B cell (primary cell): Measurements from ENCODE around the gene MAP3K6. TPM values are rescaled to one million over a fixed set of nuclear protein-coding genes. Genes with fewer than 3 reads are reported as not detected.

Experiments used
- ATAC-seq: fragments of 200-7000 bp; cut with Tn5 transposase; one replicate; pipeline ENCODE4 v1.10.0; 2021; ENCODE audit warnings: low read depth, mild to moderate bottlenecking, moderate number of reproducible peaks, moderate library complexity
- CTCF ChIA-PET: fragments of 350-600 bp; sonication (Branson Sonifier 250); formaldehyde crosslinking; loops from one replicate; lab custom pipeline; 2021; ENCODE audit warnings: antibody characterized with exemption, inconsistent platforms; lab: Charles Lee
- POLR2A ChIA-PET: fragments of 350-600 bp; sonication (Branson Sonifier 250); formaldehyde crosslinking; loops from one replicate; lab custom pipeline; 2021; ENCODE audit warnings: antibody characterized with exemption; lab: Charles Lee
- DNase-seq: peaks from one replicate; pipeline ENCODE4 v3.0.0; 2013
- H2AFZ ChIP-seq: 2 replicates; pipeline ENCODE4 v1.6.1; 2012; ENCODE audit warnings: mild to moderate bottlenecking, low read depth, low read length; ENCODE audit not compliant: insufficient read depth, poor library complexity, severe bottlenecking
- H3K27ac ChIP-seq, 2 donors: 1 replicate in 1 of 2; 2 replicates in 1 of 2; pipeline ENCODE4 v1.5.1; 2012 to 2013; ENCODE audit warnings: low read length in 2 of 2, mild to moderate bottlenecking in 2 of 2, moderate library complexity in 1 of 2
- H3K27me3 ChIP-seq, 4 experiments: fragments of 200-600 bp in 1 of 4; sonication (generic) in 1 of 4; replicated peaks in 1 of 4; 1 replicate in 2 of 4; 2 replicates in 2 of 4; pipeline versions ENCODE4 v1.6.1 to v1.7.0; 2013 to 2016; ENCODE audit warnings: low read length in 3 of 4, mild to moderate bottlenecking in 2 of 4, mixed read lengths in 1 of 4, moderate library complexity in 1 of 4; ENCODE audit not compliant: insufficient read depth in 4 of 4, control insufficient read depth in 3 of 4; ENCODE audit errors: control extremely low read depth in 1 of 4
- H3K36me3 ChIP-seq, 2 experiments: replicated peaks in 1 of 2; 1 replicate in 1 of 2; 2 replicates in 1 of 2; pipeline versions ENCODE4 v1.6.1 to v1.7.1; 2013; ENCODE audit warnings: low read length in 1 of 2; ENCODE audit not compliant: insufficient read depth in 2 of 2, control insufficient read depth in 1 of 2; ENCODE audit errors: control extremely low read depth in 1 of 2, extremely low read depth in 1 of 2
- H3K4me1 ChIP-seq, 2 donors: fragments of 200-600 bp in 1 of 2; sonication (generic) in 1 of 2; 1 replicate in 1 of 2; 2 replicates in 1 of 2; pipeline versions ENCODE4 v1.5.1 to v1.6.1; 2013 to 2017; ENCODE audit warnings: low read length in 2 of 2; ENCODE audit not compliant: control insufficient read depth in 2 of 2, insufficient read depth in 2 of 2
- H3K4me2 ChIP-seq: replicated peaks from 2 replicates; pipeline ENCODE3; 2012; ENCODE audit warnings: mild to moderate bottlenecking, low read depth, low read length; ENCODE audit not compliant: poor library complexity, severe bottlenecking
- H3K4me3 ChIP-seq, 5 experiments: fragments of 200-600 bp in 1 of 5; sonication (generic) in 1 of 5; 1 replicate in 3 of 5; 2 replicates in 2 of 5; pipeline versions ENCODE4 v1.5.1 to v1.7.0; 2011 to 2016; ENCODE audit warnings: low read length in 4 of 5, mild to moderate bottlenecking in 4 of 5, low read depth in 2 of 5, control low read depth in 1 of 5, moderate library complexity in 1 of 5; ENCODE audit not compliant: insufficient read depth in 1 of 5; ENCODE audit errors: control extremely low read depth in 1 of 5, extremely low read depth in 1 of 5
- H3K79me2 ChIP-seq: fragments of 200-600 bp; sonication (generic); one replicate; pipeline ENCODE4 v1.6.0; 2016; ENCODE audit warnings: low read length; ENCODE audit not compliant: control insufficient read depth, insufficient read depth
- H3K9ac ChIP-seq: fragments of 200-600 bp; sonication (generic); 2 replicates; pipeline ENCODE4 v1.6.1; 2017; ENCODE audit warnings: mild to moderate bottlenecking, low read length, moderate library complexity
- H3K9me3 ChIP-seq, 3 donors: one replicate each; pipeline versions ENCODE4 v1.6.1 to v1.7.1; 2013; ENCODE audit warnings: low read length in 2 of 3; ENCODE audit not compliant: control insufficient read depth in 2 of 3, insufficient read depth in 1 of 3; ENCODE audit errors: control extremely low read depth in 1 of 3
- H4K20me1 ChIP-seq: 2 replicates; pipeline ENCODE4 v1.6.0; 2012; ENCODE audit warnings: mild to moderate bottlenecking, low read length; ENCODE audit not compliant: insufficient read depth, control insufficient read depth, poor library complexity, severe bottlenecking
- H3K27ac Mint-ChIP-seq: one replicate; pipeline ENCODE4 v1.8.0; 2021; ENCODE audit warnings: mixed read lengths
- H3K27me3 Mint-ChIP-seq: one replicate; pipeline ENCODE4 v1.8.0; 2021; ENCODE audit warnings: mixed read lengths
- H3K4me1 Mint-ChIP-seq: one replicate; pipeline ENCODE4 v1.8.0; 2021; ENCODE audit warnings: mixed read lengths
- H3K4me3 Mint-ChIP-seq: one replicate; pipeline ENCODE4 v1.8.0; 2021; ENCODE audit warnings: mixed read lengths
- H3K9me3 Mint-ChIP-seq: one replicate; pipeline ENCODE4 v1.8.0; 2022; ENCODE audit warnings: mixed read lengths; ENCODE audit not compliant: insufficient read depth
- CTCF ChIP-seq: fragments of 200-600 bp; IDR thresholded peaks from one replicate; pipeline ENCODE4 v1.8.0; 2022; ENCODE audit warnings: antibody characterized with exemption, mild to moderate bottlenecking
- EZH2 ChIP-seq: IDR thresholded peaks from 2 replicates; pipeline ENCODE4 v1.6.1; 2012; ENCODE audit warnings: borderline replicate concordance, low read depth, mild to moderate bottlenecking, moderate library complexity, low read length; ENCODE audit not compliant: insufficient read depth, poor library complexity, severe bottlenecking
- WGBS: methylation state at CpG from one replicate; pipeline ENCODE4 v1.1.5; 2013; ENCODE audit warnings: missing lambda C conversion rate; ENCODE audit not compliant: insufficient coverage; 5-methylcytosine and 5-hydroxymethylcytosine counted together
- intact Hi-C: fragments of 100-400 bp; cut with micrococcal nuclease; formaldehyde crosslinking; loops from one replicate; pipeline ENCODE4 v1.10.0; 2022
- polyA plus RNA-seq: library from polyadenylated mRNA; depleted of rRNA; stranded (reverse); fragments of >200 nt; gene quantifications from 2 replicates; pipeline ENCODE4 v1.2.3, GENCODE V29; 2012
- total RNA-seq, 2 donors: library from RNA; stranded (reverse); fragments of 120-200 nt in 1 of 2; gene quantifications; 1 replicate in 1 of 2; 2 replicates in 1 of 2; pipeline versions ENCODE4 v1.2.3 to v1.2.4, GENCODE V29; 2013 to 2022

The MAP3K6 gene
- total and polyA plus RNA-seq, 2 donors (not counting 1 experiment from before 2014, with no cell fraction given): 9.4 to 11.0 TPM

GRCh38 chr1:27405074-27405473 lies 38.3 kb upstream of the MAP3K6 start:
- 91% methylated on average over 9 of the region's 13 CpGs for WGBS
- ATAC-seq (no peak), DNase-seq (no peak)
- peaks cover 5% of the 10 kb centered on the region for H4K20me1 ChIP-seq
- peaks cover 4% of the 10 kb centered on the region for H3K79me2 ChIP-seq
- peak overlapping the region; percentile 6 to 79 for H3K27ac ChIP-seq
- POLR2A ChIA-PET: no interaction called here
- CTCF ChIA-PET: interaction anchor here (0.6 to 5.6 kb wide), 7 partner anchors 10 to 200 kb away, joined by 3 to 114 read pairs (median 4); partner anchors contain the start of gene AHDC1
- no peaks in the 10 kb centered on the region for H3K9me3 ChIP-seq
- H3K27me3 ChIP-seq: no peaks in the 10 kb centered on the region
- no peak overlapping the region for H3K4me3 ChIP-seq
- Mint-ChIP-seq H3K27me3 (no peaks in the 10 kb centered on the region), H3K4me3 (no peak overlapping the region), H3K9me3 (no peaks in the 10 kb centered on the region), H3K27ac (peak overlapping the region; percentile 32), H3K4me1 (peaks cover 63% of the 10 kb centered on the region)
- H3K36me3 ChIP-seq: peaks cover 6 to 32% of the 10 kb centered on the region in 2 experiments
- peaks cover 47 to 67% of the 10 kb centered on the region in 2 donors for H3K4me1 ChIP-seq
- H3K4me2 ChIP-seq: no peak overlapping the region
- H2AFZ ChIP-seq: no peak overlapping the region
- no peak overlapping the region for H3K9ac ChIP-seq
- intact Hi-C loops: no loop called here
- TF ChIP-seq EZH2: no peak
- TF ChIP-seq CTCF: no peak

GRCh38 chr1:27403931-27404330 lies 37.2 kb upstream of the MAP3K6 start:
- POLR2A ChIA-PET: interaction anchor here (0.8 to 1.4 kb wide), 5 partner anchors 84 to 322 kb away, joined by 3 to 6 read pairs (median 3); partner anchors contain the start of gene FAM76A

More at GRCh38 chr1:27403931-27404330, 37.2 kb upstream of the MAP3K6 start:
- peak overlapping the region; percentile 72 for H3K4me3 Mint-ChIP-seq
- Histone ChIP-seq H3K36me3 (peaks cover 6 to 23% of the 10 kb centered on the region in 2 experiments), H4K20me1 (no peaks in the 10 kb centered on the region), H3K9ac (peak overlapping the region; percentile 44), H3K27me3 (no peaks in the 10 kb centered on the region), H3K4me2 (peak overlapping the region; percentile 78), H3K4me3 (peak overlapping the region in 1 of 5 experiments; percentile 45), H3K27ac (peak overlapping the region; percentile 49 to 79), H3K9me3 (no peaks in the 10 kb centered on the region), H2AFZ (peak overlapping the region; percentile 64), H3K79me2 (no peaks in the 10 kb centered on the region), H3K4me1 (peaks cover 47 to 67% of the 10 kb centered on the region in 2 donors)
- H3K27ac Mint-ChIP-seq: peak overlapping the region; percentile 89
- intact Hi-C loops: loop anchor here (1.0 to 2.0 kb wide), 4 partner anchors 33 to 259 kb away; no protein-coding TSS in a partner anchor
- CTCF ChIA-PET: interaction anchor here (0.6 to 5.6 kb wide), 27 partner anchors 9 to 261 kb away, joined by 3 to 114 read pairs (median 5); partner anchors contain the start of genes AHDC1 and WASF2
- ATAC-seq (no peak), DNase-seq (peak; percentile 31)
- TF ChIP-seq EZH2: no peak
- no peak for TF ChIP-seq CTCF
- no peaks in the 10 kb centered on the region for H3K27me3 Mint-ChIP-seq
- H3K9me3 Mint-ChIP-seq: no peaks in the 10 kb centered on the region
- H3K4me1 Mint-ChIP-seq: peaks cover 67% of the 10 kb centered on the region
